ENCODE measurements around the gene CD55.
"Not testable (repeated sequence)": the region's sequence is repeated elsewhere in the genome, so short reads cannot be mapped to it uniquely, and the experiment has no call there.

The CD55 gene

GRCh38 chr1:207306023-207306422 lies 15.5 kb upstream of the CD55 start:
- DNase-seq = no peak

DNA sequence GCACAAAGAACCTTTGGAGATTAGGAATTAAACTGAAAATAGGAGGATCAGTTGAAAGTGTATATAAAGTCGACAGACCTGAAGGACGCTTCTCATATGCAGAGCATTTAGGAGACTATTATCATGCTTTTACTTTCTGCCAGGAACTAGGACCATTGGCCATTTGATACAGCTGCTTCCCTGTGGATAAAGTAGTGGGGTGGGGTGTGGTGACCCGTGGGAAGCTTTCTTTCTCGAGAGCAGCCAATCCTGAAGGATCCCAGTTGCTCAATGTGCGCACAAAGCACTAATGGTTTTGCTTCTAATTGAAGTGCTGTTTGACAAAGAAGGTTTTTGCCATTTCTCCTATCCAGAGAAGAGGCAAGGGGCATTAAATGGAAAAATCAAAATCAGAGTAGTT lies 14.9 kb upstream of the CD55 start:
- no peak for DNase-seq

- no peak for DNase-seq
Observed at GRCh38 chr1:207308451-207309190, 12.9 kb upstream of the CD55 start.

DNA sequence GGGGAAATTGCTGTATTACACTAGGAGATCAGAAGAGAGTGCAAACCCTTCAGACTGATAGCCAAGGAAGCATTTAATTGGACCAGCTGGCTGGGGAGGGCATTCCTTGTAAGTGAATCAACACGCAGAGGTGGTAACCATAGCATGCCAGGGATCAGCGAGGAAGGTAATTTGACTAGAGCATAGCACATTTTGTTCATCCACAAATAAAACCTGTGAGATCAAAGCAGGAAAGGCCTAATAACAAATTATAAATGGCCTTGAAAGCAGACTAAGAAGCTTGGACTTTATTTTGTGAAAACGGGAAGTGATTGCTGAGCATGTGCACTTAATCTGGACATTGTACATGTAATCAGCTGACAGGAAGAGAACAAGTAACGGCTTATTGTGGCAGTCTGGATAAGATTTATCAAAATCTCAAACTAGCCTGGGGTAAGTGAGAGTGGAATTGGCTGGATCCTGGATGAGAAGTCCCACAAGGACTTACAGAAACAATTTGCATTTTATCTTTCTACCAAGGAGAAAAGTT lies 11.7 kb upstream of the CD55 start:
- no peak for DNase-seq

DNA sequence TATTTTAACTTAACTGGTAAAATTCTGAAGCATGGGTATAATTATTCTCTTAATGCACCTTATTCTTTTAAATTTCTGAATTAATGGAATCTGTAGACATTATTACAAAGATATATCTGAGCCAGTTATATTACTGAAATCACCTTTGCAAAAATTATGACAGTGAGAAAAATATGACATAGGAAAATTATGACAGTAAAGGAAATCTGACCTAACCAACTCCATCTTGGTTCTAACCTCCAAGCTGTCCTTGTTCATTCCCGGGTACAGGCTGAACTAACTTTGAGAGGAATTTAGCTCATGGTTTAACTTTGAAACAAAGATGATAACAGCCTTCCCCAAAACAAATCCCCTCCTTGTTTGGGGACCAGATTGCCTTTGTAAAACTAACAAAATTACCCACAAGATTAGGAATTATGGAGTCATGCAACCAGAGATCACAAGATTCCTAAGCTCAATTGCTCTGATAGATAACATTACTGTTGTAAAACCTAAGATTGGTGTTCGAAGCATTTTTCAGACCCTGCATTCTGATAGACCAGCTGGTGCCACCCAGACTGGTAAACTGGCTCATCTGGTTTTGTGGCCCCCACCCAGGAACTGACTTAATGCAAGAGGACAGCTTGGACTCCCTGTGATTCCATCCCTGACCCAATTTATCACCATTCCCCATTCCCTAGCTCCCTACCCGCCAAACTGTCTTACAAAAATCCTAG lies 9.4 kb upstream of the CD55 start:
- no peak for DNase-seq

DNA sequence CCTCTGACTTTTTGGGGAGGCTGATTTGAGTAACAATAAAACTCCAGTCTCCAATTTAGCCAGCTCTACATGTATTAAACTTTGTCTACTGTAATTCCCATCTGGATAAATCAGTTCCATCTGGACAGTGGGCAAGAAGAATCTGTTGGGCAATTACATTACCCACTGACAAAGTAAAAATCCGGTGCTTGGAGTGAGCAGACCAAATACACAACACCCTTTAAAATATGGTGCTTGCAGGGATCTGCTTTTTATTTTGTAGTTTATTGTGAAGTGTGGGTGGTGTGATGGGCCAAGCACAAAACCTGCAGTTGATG lies 8.9 kb upstream of the CD55 start:
- no peak for DNase-seq

DNA sequence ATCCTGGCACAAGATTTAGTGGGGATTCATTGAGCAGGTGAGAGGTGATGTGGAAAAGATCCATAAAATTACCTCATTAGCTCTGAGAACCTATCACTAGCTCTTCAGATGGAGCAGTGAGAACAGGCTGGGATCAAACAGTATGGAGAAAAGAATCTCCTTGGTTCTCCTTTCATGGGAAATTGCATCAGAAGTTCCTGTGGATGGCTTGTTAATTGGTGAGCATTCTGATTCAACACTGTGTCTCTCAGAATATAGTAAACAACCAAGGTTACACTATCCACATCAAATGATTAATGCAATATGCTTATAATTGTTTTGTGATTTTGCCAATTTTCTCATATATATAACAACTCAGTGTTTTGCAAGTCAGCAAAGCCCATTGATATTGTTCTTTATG lies 8.3 kb upstream of the CD55 start:
- no peak for DNase-seq

DNA sequence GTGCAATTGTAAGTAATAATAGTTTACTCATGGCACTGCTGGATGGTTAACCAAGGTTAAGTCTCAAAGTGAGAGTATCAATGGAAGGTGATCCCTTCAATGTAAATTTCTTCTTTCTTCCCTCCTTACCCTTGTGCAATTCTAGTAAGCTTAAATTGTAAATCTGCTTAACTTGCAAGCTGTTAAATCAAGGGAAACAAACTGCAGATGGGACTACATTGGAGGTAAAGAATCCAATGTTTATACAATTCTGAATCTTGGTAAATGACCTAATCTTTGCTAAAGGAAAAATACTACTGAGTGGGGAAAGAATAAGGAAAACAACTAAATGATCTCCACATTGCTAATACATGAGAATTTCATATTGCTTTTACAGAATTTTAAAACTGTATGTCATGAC lies 6.7 kb upstream of the CD55 start:
- no peak for DNase-seq

DNA sequence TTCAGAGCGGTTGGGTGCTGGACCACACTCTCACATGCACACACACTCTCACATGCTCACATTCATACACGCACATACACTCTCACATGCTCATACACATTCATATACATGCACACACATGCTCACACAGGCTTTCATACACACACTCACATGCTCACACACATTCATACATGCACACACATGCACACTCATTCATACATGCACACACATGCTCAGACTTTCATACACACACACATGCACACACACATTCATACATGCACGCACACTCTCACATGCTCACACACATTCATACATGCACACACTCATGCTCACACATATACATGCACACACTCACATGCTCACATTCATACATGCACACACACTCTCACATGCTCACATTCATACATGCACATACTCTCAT lies 6.0 kb upstream of the CD55 start:
- no peak for DNase-seq

- DNase-seq = no peak
Observed at GRCh38 chr1:207316141-207316540, 5.3 kb upstream of the CD55 start.

GRCh38 chr1:207316622-207317391 lies 4.7 kb upstream of the CD55 start:
- no peak for DNase-seq

GRCh38 chr1:207317561-207317960 lies 3.9 kb upstream of the CD55 start:
- DNase-seq = no peak

DNA sequence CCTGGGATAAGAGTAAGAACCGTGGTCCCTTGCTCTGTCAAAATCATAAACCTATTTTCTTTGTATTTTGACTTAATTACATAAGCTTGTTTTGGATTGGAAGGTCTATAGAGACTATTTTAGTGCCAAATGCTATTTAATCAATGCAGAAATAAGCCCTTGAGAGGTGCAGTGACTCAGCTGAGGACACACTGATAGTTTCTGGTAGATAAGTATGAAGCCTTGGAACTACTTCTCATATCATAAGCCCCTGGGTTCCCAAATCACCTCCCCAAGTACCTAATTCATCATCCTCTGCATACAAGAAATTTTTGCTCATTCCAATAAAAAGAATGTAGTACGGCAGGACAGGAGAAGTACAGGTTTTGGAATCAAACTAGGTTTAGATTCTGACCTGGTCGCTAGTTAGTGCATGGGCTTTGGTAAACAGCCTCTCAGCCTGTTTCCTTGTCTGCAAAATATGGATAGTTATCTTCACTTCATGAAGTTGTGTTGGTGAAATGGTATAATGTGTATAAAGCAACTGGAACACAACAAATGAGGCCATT lies 3.3 kb upstream of the CD55 start:
- no peak for DNase-seq

DNA sequence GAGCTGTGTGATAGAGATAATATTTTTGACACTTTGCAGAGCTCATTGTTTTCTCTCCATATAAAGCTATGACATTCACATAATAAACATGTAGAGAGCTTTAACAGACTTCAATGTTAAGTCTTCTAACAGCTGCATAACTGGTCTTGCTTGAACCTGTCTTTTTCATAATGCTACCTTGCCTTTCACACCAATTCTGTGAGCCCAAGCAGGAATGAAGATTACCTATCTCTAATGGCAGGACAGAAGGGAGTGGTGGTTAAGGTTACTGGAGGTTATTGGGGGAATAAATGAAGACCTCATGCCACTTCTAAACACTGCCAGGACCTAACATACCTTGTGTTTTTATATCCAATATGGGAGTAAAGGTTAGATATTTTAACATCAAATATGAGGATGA lies 2.3 kb upstream of the CD55 start:
- DNase-seq = no peak

DNA sequence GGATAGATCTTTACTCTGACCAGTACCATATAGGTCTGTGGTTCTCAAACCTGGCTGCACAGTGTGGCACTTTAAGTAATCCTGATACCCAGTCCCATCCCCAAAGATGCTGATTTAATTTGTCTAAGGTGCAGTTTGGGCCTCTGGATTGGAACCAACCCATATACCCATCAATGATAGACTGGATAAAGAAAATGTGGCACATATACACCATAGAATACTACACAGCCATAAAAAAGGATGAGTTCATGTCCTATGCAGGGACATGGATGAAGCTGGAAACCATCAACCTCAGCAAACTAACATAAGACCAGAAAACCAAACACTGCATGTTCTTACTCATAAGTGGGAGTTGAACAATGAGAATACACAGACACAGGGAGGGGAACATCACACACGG lies 1.4 kb upstream of the CD55 start:
- DNase-seq = not testable (repeated sequence)

- DNase-seq = no peak
Observed at GRCh38 chr1:207321790-207322645, 540 bp downstream of the CD55 start.

DNA sequence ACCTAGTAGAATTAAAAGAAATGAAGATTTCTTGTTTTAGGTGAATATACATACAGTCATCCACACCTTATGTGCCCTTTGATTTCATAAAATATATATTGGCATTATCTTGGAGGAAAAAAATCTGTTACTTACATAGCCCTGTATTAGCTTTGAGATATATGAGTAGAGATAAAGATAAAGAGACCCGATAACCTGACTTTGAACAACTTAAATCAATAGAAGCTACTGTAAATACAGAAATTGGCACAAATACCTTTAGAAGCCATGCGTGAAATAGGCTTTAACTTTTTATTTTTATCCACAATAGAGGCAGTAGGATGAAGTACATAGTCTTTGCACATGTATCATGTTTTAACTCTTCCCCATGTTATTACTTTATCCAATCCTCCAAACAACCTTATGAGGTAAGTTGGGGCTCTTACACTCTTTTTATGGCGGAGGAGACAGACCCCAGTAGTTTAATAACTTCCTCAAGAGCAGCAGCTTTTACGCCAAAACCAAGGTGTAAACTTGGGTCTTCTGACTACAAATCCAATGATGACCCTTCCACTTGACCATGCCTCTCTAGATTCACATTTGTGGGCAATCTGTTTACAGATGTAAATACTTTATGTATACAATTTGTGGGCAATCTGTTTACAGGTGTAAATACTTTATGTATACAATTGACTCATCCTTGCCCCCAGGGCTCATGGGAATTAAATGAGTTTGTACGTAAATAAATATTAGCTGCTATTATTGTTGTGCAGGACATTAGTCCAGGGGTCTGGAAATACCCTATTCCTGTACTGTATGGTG lies 2.1 kb downstream of the CD55 start:
- DNase-seq = no peak

GRCh38 chr1:207328004-207328403 lies 6.5 kb downstream of the CD55 start:
- DNase-seq = no peak

GRCh38 chr1:207328908-207329440 lies 7.5 kb downstream of the CD55 start:
- DNase-seq = no peak

- no peak for DNase-seq
Observed at GRCh38 chr1:207329469-207329868, 8.0 kb downstream of the CD55 start.

- DNase-seq = no peak
Observed at GRCh38 chr1:207330011-207330710, 8.7 kb downstream of the CD55 start.
